ENCODE results near the gene PITPNM1. TPM values are rescaled to one million over a fixed set of nuclear protein-coding genes. Genes with fewer than 3 reads are reported as not detected.
A peak's percentile ranks its signal among the peaks of the same experiment; 100 is the strongest.

The PITPNM1 gene
- total RNA-seq, 1 experiment from 2014 or later = 29.9 TPM

GRCh38 chr11:67466367-67466766 lies 38.8 kb downstream of the PITPNM1 start:
- no peak for DNase-seq (ENCODE audit: low spot score)

GRCh38 chr11:67465530-67465929 lies 39.6 kb downstream of the PITPNM1 start:
- peak; percentile 29 for DNase-seq (ENCODE audit: low spot score)

- DNase-seq (ENCODE audit: low spot score) = no peak
Observed at GRCh38 chr11:67465189-67465510, 40.0 kb downstream of the PITPNM1 start.

- peak; percentile 42 for DNase-seq (ENCODE audit: low spot score)
Observed at GRCh38 chr11:67464411-67465188, 40.6 kb downstream of the PITPNM1 start.

GRCh38 chr11:67463680-67464410 lies 41.3 kb downstream of the PITPNM1 start:
- DNase-seq (ENCODE audit: low spot score) = peak; percentile 86

GRCh38 chr11:67463186-67463585 lies 42.0 kb downstream of the PITPNM1 start:
- DNase-seq (ENCODE audit: low spot score) = no peak

GRCh38 chr11:67458266-67458665 lies 46.9 kb downstream of the PITPNM1 start:
- DNase-seq (ENCODE audit: low spot score) = no peak

GRCh38 chr11:67457453-67457852 lies 47.7 kb downstream of the PITPNM1 start:
- no peak for DNase-seq (ENCODE audit: low spot score)

GRCh38 chr11:67456068-67456705 lies 49.0 kb downstream of the PITPNM1 start:
- no peak for DNase-seq (ENCODE audit: low spot score)

GRCh38 chr11:67455054-67455453 lies 50.1 kb downstream of the PITPNM1 start, which contains the start of gene CABP4:
Gene CABP4 (plus strand): TSS chr11:67455354. CDS start chr11:67455424, 70 bp downstream.
- DNase-seq (ENCODE audit: low spot score) = no peak

- no peak for DNase-seq (ENCODE audit: low spot score)
Observed at GRCh38 chr11:67453816-67454732, 51.1 kb downstream of the PITPNM1 start.

GRCh38 chr11:67452141-67452952 lies 52.8 kb downstream of the PITPNM1 start, which contains the start of gene GPR152:
Gene GPR152 (minus strand): TSS chr11:67452729. CDS start chr11:67452724, 5 bp downstream.
- no peak for DNase-seq (ENCODE audit: low spot score)

GRCh38 chr11:67451658-67451976 lies 53.5 kb downstream of the PITPNM1 start:
- no peak for DNase-seq (ENCODE audit: low spot score)

GRCh38 chr11:67450796-67451657 lies 54.1 kb downstream of the PITPNM1 start:
- no peak for DNase-seq (ENCODE audit: low spot score)

GRCh38 chr11:67449116-67449844 lies 55.9 kb downstream of the PITPNM1 start:
- DNase-seq (ENCODE audit: low spot score) = no peak

- no peak for DNase-seq (ENCODE audit: low spot score)
Observed at GRCh38 chr11:67448220-67448609, 56.9 kb downstream of the PITPNM1 start.

- no peak for DNase-seq (ENCODE audit: low spot score)
Observed at GRCh38 chr11:67445515-67445914, 59.6 kb downstream of the PITPNM1 start.

- no peak for DNase-seq (ENCODE audit: low spot score)
Observed at GRCh38 chr11:67442504-67443404, 62.4 kb downstream of the PITPNM1 start.

Measured in A172 (cell line).